Measurements from ENCODE around the gene F11. TPM values are rescaled to one million over a fixed set of nuclear protein-coding genes. Genes with fewer than 3 reads are reported as not detected.

The F11 gene
- total and polyA plus RNA-seq, 2 donors (not counting 1 experiment from before 2014, with no cell fraction given) = 0.06 TPM; not detected in 1

GRCh38 chr4:186330368-186330767 lies 64.4 kb downstream of the F11 start:
- H3K9ac ChIP-seq (ENCODE audit: low read length) = no peak overlapping the region
- no peaks in the 10 kb centered on the region for H3K79me2 ChIP-seq (ENCODE audit: control insufficient read depth, insufficient read depth, low read length)
- Mint-ChIP-seq H3K27me3 (no peaks in the 10 kb centered on the region), H3K9me3 (ENCODE audit: insufficient read depth) (peaks cover 4% of the 10 kb centered on the region), H3K4me1 (no peaks in the 10 kb centered on the region), H3K27ac (no peak overlapping the region), H3K4me3 (no peak overlapping the region)
- H4K20me1 ChIP-seq (ENCODE audit: control insufficient read depth, insufficient read depth, low read length, poor library complexity, severe bottlenecking) = no peaks in the 10 kb centered on the region
- DNase-seq (no peak), ATAC-seq (ENCODE audit: low read depth) (no peak)
- no peak overlapping the region for H2AFZ ChIP-seq (ENCODE audit: insufficient read depth, low read depth, low read length, poor library complexity, severe bottlenecking)
- TF ChIP-seq EZH2 (IDR thresholded peaks at IDR 0.05; ENCODE audit: borderline replicate concordance, insufficient read depth, low read depth, low read length, poor library complexity, severe bottlenecking) = no peak
- TF ChIP-seq, protein P1, sequence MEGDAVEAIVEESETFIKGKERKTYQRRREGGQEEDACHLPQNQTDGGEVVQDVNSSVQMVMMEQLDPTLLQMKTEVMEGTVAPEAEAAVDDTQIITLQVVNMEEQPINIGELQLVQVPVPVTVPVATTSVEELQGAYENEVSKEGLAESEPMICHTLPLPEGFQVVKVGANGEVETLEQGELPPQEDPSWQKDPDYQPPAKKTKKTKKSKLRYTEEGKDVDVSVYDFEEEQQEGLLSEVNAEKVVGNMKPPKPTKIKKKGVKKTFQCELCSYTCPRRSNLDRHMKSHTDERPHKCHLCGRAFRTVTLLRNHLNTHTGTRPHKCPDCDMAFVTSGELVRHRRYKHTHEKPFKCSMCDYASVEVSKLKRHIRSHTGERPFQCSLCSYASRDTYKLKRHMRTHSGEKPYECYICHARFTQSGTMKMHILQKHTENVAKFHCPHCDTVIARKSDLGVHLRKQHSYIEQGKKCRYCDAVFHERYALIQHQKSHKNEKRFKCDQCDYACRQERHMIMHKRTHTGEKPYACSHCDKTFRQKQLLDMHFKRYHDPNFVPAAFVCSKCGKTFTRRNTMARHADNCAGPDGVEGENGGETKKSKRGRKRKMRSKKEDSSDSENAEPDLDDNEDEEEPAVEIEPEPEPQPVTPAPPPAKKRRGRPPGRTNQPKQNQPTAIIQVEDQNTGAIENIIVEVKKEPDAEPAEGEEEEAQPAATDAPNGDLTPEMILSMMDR (IDR thresholded peaks at IDR 0.05) = no peak
- no peak overlapping the region for H3K4me3 ChIP-seq (ENCODE audit: control extremely low read depth in 1 of 5, extremely low read depth in 1 of 5, insufficient read depth in 1 of 5, low read depth in 2 of 5, low read length in 4 of 5)
- H3K27ac ChIP-seq (ENCODE audit: low read length in 2 of 2) = no peak overlapping the region
- no peaks in the 10 kb centered on the region for H3K36me3 ChIP-seq (replicated peaks in 1 of 2; ENCODE audit: control extremely low read depth in 1 of 2, control insufficient read depth in 1 of 2, extremely low read depth in 1 of 2, insufficient read depth in 2 of 2, low read length in 1 of 2)
- no peak overlapping the region for H3K4me2 ChIP-seq (replicated peaks; ENCODE audit: low read depth, low read length, poor library complexity, severe bottlenecking)
- POLR2A ChIA-PET = no interaction called here
- H3K27me3 ChIP-seq (replicated peaks in 1 of 4; ENCODE audit: control extremely low read depth in 1 of 4, control insufficient read depth in 3 of 4, insufficient read depth in 4 of 4, low read length in 3 of 4) = no peaks in the 10 kb centered on the region
- H3K4me1 ChIP-seq (ENCODE audit: control insufficient read depth in 2 of 2, insufficient read depth in 2 of 2, low read length in 2 of 2) = no peaks in the 10 kb centered on the region
- intact Hi-C loops (cut with micrococcal nuclease) = no loop called here
- peaks cover 0 to 21% (median 5%) of the 10 kb centered on the region in 3 donors for H3K9me3 ChIP-seq (ENCODE audit: control extremely low read depth in 1 of 3, control insufficient read depth in 2 of 3, insufficient read depth in 1 of 3, low read length in 2 of 3)
- WGBS (ENCODE audit: insufficient coverage) = 90% methylated on average over 2 of the region's 3 CpGs
- CTCF ChIA-PET = no interaction called here

GRCh38 chr4:186335793-186336192 lies 69.8 kb downstream of the F11 start:
- Histone ChIP-seq H3K79me2 (ENCODE audit: control insufficient read depth, insufficient read depth, low read length) (no peaks in the 10 kb centered on the region), H3K27me3 (replicated peaks in 1 of 4; ENCODE audit: control extremely low read depth in 1 of 4, control insufficient read depth in 3 of 4, insufficient read depth in 4 of 4, low read length in 3 of 4) (no peaks in the 10 kb centered on the region), H3K4me1 (ENCODE audit: control insufficient read depth in 2 of 2, insufficient read depth in 2 of 2, low read length in 2 of 2) (no peaks in the 10 kb centered on the region), H4K20me1 (ENCODE audit: control insufficient read depth, insufficient read depth, low read length, poor library complexity, severe bottlenecking) (no peaks in the 10 kb centered on the region), H3K4me3 (ENCODE audit: control extremely low read depth in 1 of 5, extremely low read depth in 1 of 5, insufficient read depth in 1 of 5, low read depth in 2 of 5, low read length in 4 of 5) (no peak overlapping the region), H2AFZ (ENCODE audit: insufficient read depth, low read depth, low read length, poor library complexity, severe bottlenecking) (no peak overlapping the region), H3K9ac (ENCODE audit: low read length) (no peak overlapping the region), H3K9me3 (ENCODE audit: control extremely low read depth in 1 of 3, control insufficient read depth in 2 of 3, insufficient read depth in 1 of 3, low read length in 2 of 3) (peaks cover 0 to 8% (median 5%) of the 10 kb centered on the region in 3 donors), H3K4me2 (replicated peaks; ENCODE audit: low read depth, low read length, poor library complexity, severe bottlenecking) (no peak overlapping the region), H3K27ac (ENCODE audit: low read length in 2 of 2) (no peak overlapping the region), H3K36me3 (replicated peaks in 1 of 2; ENCODE audit: control extremely low read depth in 1 of 2, control insufficient read depth in 1 of 2, extremely low read depth in 1 of 2, insufficient read depth in 2 of 2, low read length in 1 of 2) (no peaks in the 10 kb centered on the region)
- Mint-ChIP-seq H3K4me3 (no peak overlapping the region), H3K27me3 (peaks cover 4% of the 10 kb centered on the region), H3K27ac (no peak overlapping the region), H3K9me3 (ENCODE audit: insufficient read depth) (peaks cover 7% of the 10 kb centered on the region), H3K4me1 (no peaks in the 10 kb centered on the region)
- ATAC-seq (ENCODE audit: low read depth) (no peak), DNase-seq (no peak)
- 33% methylated on average over 1 of the region's 1 CpG for WGBS (ENCODE audit: insufficient coverage)
- POLR2A ChIA-PET = no interaction called here
- CTCF ChIA-PET = no interaction called here
- TF ChIP-seq, protein P1 (IDR thresholded peaks at IDR 0.05) = no peak
- intact Hi-C loops (cut with micrococcal nuclease) = no loop called here

Other genes with a start within 250 kb of the F11 start
- 0.10 TPM in 1 of 2 replicates, not detected in the other for gene TLR3, start 197.0 kb upstream of the F11 start, total RNA-seq
- not detected in 2 replicates for gene TLR3, start 197.0 kb upstream of the F11 start, polyA plus RNA-seq
- not detected in 2 replicates for gene FAM149A, start 161.5 kb upstream of the F11 start, total RNA-seq
- 0.12 and 0.42 TPM in 2 replicates for gene FAM149A, start 161.5 kb upstream of the F11 start, polyA plus RNA-seq
- 18.3 and 19.7 TPM in 2 replicates for gene CYP4V2, start 74.6 kb upstream of the F11 start, total RNA-seq
- gene CYP4V2, start 74.6 kb upstream of the F11 start, polyA plus RNA-seq = 9.5 and 9.9 TPM in 2 replicates
- 0.44 and 0.73 TPM in 2 replicates for gene KLKB1, start 38.7 kb upstream of the F11 start, total RNA-seq
- 1.0 and 1.3 TPM in 2 replicates for gene KLKB1, start 38.7 kb upstream of the F11 start, polyA plus RNA-seq